HG03565 (cell line): ENCODE results near the gene CXCL5.
"Not testable (repeated sequence)": the region's sequence is repeated elsewhere in the genome, so short reads cannot be mapped to it uniquely, and the experiment has no call there.

Experiments
- ATAC-seq: cut with Tn5 transposase; IDR thresholded peaks from one replicate; pipeline ENCODE4 v1.9.1; 2021; ENCODE audit warnings: mild to moderate bottlenecking, moderate library complexity; ENCODE audit not compliant: unreplicated experiment

CXCL5 gene

DNA sequence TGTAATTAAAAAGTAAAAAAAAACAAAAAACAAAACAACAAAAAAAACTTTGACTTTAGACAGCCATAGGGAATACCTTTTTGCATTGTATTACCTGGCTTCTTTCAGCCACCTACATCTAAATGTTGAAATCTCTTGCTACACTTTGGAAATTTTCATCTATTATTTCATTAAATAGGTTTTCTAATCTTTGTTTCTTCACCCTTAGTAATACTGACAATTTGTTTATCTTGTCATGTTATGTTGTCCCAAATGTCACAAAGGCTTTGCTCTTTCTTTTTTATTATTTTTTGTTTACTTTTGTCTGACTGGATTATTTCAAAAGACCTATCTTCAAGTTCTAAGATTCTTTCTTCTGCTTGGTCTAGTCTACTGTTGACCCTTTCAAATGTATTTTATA, 24.1 kb downstream of the CXCL5 start:
- no peak for ATAC-seq

DNA sequence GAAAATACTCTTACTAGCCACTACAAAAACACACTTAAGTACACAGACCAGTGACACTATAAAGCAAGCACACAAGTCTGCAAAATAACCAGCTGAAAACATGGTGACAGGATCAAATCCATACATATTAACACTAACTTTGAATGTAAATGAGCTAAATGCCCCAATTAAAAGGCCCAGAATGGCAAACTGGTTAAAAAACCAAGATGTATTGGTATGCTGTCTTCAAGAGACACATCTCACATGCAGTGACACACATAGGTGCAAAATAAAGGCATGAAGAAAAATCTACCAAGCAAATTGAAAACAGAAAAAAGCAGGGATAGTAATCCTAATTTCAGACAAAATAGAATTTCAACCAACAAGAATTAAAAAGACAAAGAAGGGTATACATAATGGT, 27.5 kb downstream of the CXCL5 start:
- ATAC-seq: no peak

DNA sequence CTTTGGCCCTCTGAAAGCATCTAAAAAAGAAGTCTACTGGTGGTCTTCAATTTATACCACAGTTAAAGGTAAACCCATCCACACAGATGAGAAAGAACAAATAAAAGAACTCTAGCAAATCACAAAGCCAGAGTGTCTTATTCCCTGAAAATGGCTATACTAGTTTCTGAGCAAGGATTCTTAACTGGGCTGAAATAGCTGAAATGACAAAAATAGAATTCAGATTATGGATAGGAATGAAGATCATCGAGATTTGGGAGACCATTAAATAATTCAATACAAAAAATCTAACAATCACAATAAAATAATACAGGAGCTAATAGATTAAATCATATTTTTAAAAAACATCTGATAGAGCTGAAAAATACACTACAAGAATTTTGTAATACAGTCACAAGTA, 28.5 kb downstream of the CXCL5 start:
- no peak for ATAC-seq

DNA sequence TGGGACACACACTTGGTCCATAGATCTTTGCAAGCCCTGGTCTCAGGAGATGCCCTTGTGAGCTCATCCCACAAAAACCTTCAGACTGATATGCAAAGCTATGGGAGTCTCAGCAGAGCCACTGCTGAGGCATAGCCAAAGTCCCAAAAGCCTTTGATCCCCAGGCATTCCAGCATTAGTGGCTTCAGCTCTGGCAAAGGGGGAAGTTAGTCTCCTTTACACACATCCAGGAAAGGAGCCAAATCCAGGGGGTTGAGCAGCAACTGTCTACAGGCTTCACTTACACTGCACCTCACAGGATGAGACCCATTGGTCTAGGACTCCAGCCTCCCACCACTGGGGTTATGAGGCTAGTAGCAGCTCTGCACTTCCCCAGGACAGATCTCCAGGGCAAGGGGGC, 30.6 kb downstream of the CXCL5 start:
- ATAC-seq: no peak

DNA sequence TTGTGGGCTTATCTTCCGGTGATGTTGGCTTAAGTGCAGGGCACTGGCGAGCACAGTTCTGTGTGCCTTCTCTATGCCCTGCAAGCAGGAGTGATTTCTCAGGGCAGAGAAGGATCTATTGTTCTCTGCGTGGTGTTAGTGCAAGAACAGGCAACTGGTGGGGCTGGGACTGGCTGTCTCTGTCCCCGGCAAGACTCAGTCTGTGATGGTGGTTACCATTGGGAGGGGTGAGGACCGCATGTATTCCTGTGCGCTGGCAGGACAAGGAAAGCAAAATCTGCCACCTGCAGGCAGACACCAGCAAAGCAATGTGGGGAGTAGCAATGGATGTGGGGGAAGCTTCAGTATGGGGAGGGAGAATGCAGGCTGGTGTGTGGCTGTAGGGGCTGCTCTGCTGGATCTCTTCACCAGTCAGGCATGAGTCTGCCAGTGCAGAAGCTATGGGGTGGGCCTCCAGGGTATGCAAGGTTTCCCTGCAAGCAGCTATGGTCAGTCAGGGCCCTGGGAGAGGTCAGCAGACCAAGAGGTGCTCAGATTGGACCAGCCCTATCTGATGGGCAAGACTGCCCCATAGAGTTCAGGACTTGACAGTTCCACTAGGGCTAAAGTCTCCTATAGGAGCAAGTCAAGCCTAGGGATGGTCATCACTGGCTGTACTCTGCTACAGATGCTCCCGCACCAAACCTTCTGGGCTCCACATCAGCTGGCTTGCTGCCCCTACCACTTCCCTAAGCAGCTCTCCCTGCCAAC, 33.4 kb downstream of the CXCL5 start:
- ATAC-seq: no peak

DNA sequence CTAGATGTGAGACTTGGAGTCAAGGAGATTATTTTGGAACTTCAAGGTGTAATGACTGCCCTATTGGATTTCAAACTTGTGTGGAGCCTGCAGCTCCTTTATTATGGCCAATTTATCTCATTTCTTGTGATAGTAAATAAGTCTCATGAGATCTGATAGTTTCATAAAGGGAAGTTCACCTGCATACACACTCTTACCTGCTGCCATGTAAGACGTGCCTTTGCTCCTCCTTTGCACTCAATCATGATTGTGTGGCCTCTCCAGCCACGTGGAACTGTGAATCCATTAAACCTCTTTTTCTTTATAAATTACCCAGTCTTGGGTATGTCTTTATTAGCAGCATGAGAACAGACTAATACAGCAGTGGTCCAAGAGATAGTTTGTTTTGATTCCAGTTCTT, 35.8 kb downstream of the CXCL5 start:
- no peak for ATAC-seq

DNA sequence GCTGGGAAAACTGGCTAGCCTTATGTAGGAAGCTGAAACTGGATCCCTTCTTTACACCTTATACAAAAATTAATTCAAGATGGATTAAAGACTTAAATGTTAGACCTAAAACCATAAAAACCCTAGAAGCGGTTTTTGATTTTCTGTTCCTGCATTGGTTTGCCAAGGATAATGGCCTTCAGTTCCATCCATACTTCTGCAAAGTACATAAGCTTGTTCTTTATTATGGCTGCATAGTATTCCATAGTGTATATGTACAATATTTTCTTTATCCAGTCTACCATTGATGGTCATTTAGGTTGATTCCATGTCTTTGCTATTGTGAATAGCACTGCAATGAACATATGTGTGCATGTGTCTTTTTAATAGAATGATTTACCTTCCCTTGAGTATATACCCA, 39.4 kb downstream of the CXCL5 start:
- ATAC-seq: not testable (repeated sequence)

DNA sequence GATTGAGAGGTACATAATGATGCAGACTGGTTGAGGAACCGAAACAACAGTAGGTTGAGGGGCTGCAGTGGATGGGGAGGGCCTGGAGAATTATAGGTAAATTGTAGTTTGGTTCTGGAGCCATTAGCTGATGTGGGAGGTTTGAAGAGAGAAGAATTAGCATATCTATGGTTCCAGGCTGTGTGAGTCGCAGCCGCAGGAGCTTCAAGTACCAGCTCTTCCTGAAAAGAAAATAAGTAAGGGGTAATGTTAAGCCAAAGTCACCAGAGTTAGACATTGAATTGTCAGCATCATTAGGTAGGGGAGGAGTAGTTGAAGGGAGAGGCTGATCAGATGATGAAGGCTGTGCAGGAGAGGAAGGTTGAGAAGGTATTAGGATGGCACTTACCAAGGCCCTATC, 46.1 kb downstream of the CXCL5 start:
- no peak for ATAC-seq

DNA sequence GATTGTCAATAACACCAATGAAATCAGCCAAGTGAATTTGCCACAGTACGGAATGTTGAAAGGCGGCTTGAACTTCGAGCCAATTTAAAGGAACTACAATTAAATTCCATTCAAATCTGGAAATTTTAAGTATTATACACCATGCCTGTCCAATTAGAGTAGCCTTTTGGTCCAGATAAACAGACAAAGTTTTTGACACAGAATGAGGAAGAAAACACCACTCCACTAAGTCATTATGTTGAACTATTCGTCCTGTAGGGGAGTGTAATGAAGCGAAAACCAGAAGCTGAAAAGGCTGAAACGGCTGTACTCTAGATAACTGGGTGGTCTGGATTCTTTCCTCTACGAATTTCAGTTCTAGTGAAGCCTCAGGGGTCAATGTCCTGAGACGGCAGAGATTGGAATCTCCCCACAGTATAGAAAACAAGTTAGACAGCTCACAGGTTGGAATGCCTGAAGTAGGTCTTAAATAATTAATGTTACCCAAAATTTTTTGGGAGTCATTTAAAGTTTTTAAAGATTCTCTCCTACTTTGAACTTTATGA, 48.0 kb downstream of the CXCL5 start:
- ATAC-seq: not testable (repeated sequence)

DNA sequence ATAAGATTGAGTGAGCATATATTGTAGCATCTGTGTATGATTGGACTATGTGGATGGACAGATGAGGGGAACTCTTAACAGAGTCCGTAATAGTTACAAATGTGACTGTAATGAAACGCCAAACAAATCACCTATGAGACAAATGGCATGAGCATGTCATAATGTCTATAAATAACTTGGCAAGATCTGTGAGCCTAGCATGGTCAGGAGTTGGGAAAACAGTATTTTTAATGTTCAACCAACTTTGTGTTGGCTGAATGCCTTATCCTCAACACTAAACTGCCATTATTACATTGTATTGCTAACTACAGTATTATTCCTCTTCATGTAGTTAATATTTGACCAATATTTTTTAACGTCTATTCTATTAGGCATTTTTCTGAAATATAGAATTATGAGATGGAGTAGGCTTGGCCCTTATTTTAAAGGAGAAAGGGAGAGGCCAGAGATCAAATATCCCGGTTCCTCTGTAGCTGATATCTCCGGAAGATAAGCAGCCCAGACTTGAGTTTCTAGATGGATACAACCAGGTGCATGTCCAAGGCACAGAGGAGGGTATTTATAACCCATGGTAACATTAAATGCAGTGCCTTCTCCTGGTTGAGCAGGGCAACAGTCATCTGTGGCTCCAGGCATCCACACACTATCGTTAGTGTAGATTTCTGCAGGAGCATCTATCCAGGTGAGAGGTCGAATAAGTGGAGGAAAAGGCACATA, 49.3 kb downstream of the CXCL5 start:
- no peak for ATAC-seq

DNA sequence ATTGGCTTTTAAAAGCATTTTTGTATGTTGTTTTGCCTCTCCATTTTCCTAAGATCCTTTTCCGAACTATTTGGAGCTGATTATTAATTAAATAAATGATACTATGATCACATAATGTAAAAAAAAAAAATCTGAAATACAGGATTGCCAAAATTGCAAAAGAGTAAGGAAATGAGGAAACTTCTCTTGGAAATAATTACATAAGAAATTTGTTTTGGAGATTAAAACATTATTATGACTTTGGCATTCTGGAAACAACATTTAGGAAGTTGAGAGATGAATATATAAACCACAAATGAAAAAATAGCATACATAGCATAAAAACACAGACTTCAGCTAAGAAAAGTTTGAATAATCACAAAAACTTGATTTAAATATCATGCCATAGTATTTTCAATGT, 50.2 kb downstream of the CXCL5 start:
- ATAC-seq: no peak

DNA sequence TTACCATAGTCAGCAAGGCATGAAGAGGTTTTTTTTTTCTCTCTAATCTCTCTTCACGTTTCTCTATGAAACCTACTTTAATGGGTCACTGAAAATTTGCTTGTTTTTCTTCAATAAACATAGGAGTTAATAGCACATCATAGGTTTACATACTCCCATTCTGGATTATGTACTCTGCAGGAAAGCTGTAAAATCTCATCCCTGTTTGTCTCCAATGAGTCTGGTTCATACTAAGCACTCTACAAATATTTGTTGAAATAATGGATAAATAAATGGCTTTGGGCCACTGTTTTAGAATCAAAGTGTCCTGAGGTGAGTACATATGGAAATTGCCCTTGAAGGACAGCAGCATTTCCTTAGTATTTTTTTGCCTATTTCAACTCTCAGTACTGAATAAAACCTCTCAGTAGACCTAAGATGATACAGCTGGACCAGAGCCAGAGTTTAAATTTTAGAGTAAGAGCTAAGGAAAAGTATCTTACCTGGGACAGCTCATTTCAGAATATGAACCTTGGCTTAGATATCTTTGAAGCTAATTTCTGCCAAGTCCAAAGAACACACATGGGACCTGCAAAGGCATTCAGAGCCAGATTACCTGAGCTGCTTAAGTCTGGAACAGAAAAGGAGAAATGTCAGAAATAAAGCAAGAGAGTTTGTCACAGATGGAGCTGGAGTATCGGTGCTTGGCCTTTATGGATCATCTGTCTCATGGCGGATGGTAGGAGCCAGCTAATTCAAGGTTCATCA, 51.1 kb downstream of the CXCL5 start:
- no peak for ATAC-seq

DNA sequence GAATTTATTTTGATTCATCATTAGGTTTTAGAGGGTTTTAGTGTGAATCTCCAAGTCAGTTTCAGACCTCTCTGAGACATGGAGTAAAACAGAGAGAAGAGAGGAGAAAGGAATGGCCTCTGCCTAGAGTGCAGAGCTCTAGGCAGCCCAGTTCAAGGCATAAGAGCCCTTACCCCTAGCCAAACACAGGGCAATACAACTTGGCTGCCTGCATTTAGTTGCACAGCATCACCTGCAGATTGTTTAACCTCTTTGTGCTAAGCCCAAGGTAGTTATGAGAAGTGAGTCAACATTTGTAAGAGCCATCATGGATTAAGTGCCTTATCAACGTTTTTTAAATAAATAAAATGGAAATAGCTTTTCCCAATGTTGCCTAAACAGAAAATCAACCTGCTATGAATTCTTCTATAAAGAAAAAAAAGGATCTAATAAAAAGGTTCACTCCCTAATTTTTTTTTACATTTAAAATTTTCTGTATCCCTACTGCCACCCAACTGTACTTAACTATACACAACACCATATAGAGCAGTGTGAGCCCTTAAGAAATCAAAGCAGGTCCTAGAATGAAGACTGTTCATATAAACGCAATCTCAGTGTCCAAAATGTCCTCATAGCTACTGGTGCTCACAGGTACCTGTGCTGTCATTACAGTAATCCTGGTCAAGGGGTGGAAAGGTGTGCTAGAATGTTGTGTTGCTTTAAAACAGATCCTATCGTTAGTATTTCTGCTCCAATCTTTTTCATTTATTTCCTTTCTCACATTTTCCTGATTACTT, 52.6 kb downstream of the CXCL5 start:
- no peak for ATAC-seq
